ENCODE measurements around the gene CHD9NB.

DNA sequence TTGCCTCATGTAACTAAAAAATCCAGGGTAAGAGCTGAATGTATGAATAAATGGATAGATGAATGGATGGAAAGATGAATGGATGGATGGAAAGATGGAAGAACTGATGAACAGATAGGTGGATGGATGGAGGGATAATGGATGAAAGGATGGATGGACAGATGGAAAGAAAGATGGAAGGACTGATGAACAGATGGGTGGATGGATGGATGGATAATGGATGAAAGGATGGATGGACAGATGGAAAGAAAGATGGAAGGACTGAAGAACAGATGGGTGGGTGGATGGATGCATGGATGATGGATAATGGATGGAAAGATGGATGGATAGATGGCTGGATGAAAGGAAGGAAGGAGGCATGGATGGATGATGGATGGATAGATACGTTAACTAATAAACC is 11.9 kb downstream of the CHD9NB start:
- TF ChIP-seq CTCF (IDR thresholded peaks at IDR 0.05) (no peak), POLR2AphosphoS5 (IDR thresholded peaks at IDR 0.05) (no peak), EP300 (IDR thresholded peaks at IDR 0.05) (no peak), POLR2A (IDR thresholded peaks at IDR 0.05) (no peak)
